Stimulated activated CD4-positive, alpha-beta T cell treated with anti-CD3 and anti-CD28 coated beads, Interleukin-4, amount 100 ng/mL, for 1 hour (primary cell): ENCODE measurements around the gene NAA16.
"Not testable (repeated sequence)": the region's sequence is repeated elsewhere in the genome, so short reads cannot be mapped to it uniquely, and the experiment has no call there.

Source experiments
- DNase-seq: peaks from one replicate; pipeline ENCODE4 v3.0.0-alpha.2; 2020

The NAA16 gene

DNA sequence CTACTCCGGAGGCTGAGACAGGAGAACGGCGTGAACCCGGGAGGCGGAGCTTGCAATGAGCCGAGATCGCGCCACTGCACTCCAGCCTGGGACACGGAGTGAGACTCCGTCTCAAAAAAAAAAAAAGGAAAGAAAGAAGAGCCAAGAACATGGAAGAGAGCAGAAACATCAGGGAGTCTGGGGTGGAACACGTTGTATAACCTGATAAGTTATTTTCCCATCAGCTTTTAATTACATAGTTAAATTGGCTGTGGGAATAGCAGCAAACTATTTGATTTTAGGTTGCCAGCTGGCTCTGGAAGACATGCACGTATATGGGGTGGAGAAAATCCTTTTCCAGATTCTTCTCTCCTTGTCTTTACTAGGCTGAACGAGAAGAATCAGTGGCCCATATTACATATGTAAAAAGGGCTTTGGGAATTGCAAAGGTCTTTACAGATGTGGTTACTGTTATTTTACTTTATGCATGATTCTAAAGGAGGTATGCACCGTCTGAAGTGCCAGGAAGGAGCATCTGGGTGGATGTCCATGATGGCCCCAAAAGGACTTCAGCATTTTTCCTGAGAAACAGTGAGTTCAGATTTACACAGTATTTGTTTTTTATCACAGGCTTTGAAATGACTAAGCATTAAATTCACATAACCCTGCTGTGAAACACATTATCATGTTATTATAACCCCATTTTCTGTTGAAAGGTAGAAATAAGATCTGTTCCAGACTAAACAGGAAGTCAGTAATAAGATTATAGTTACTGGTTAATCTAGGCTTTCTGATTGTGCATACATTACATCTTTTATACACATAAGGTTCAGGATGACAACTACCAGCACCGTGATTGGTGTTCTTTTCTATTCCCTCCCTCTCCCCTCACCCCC lies 4.6 kb upstream of the NAA16 start:
- DNase-seq, result no peak

DNA sequence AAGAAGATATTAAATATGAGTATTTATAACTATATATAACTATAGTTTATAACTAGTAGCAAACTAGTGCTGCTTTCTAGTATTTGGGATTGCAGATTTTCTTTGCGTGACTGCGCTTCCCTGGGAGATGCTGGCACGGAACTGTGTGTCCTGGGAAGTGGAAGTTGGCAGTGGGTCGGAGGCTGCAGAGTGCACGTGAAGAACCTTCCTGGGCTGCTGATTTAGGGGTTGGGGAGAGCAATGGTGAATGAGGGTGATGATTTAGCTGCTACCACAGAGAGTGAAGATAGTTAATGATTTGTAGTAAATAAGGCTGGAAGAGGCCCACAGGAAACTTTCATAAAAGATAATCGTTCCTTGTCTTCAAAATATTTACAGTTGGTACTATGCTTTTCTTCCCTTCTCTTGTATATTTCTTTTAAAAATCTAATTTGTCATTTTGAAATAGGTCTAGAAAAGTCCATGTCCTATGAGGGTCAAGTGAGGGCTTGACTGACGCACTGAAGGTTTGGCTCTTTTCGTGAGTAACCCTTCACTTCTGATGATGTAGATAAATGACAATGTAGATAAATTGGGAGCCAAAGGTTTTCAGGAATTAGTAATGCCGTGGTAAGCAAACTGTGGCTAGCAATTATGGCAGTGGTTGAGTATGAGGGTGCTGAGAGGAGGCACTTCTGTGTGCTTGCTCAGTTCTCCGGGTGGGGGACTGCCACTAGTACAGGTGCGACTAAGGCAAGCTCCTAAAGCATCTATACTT lies 3.0 kb upstream of the NAA16 start:
- no peak for DNase-seq

DNA sequence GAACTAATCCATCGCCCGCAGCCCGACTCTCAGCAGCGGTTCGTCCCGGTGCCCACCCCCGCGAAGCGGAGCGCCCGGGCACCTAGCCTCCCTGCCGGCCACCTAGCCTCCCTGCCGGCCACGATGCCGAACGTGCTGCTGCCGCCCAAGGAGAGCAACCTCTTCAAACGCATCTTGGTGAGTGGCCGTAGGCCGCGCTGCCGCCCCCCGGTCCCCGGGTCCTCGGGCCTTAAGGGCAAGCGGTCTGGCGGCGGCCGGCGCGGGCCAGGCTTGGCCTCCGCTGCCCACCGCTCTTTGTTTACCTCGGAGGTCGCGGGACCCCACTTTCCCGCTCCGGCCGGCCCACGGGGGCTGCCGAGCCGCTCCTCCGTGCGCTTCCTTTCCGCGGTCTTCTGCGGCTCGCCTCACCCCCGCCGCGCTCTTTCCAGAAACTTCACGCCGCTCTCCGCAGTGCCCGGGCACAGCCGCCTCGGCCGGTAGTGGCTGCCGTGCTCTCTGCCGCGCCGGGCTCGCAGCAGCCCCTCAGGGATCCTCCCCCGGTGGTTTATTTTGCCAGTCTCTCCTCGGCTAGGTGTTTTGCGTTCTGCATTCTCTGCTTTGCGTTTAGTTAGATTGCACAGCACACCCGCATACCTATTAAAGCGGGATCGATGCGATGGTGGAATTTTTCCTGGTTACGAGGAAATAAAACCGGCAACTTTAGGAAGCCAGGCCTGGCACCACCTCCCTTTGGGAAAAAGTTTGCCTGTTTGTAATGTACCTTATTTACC lies 524 bp downstream of the NAA16 start:
- peak; percentile 56 for DNase-seq

DNA sequence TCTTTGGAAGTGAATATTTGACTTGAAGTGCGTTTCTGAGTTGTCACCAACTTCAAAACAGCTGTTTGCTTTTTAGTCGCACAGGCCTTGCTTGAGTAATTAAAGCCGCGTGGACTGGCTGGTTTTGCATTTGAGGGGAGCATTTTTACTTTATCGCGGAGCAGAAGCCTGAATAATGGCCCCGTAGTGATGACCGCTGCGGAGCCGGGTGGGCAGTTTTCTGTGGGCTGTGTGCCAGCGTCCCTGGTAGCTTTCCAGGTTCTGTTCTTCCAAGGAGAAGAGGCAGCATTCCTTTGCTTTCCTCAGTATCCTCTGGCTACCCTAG lies 1.1 kb downstream of the NAA16 start:
- peak; percentile 2 for DNase-seq

DNA sequence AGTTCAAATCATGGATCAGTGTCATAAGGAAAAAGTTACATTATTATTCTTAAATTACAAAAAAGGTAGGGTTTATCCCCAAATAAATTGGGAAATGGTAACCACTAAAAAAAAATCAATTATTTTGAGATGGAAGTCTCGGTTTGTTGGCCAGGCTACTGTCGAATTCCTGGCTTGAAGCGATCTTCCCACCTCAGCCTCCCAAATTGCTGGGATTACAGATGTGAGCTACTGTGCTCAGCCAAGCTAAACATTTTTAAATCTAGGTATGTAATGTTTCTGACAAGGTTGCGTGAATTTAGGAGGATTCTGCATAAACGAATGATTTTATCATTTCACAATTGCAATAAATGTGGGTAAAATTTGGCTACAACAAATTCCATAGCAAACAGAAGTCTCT lies 2.0 kb downstream of the NAA16 start:
- DNase-seq, result no peak

DNA sequence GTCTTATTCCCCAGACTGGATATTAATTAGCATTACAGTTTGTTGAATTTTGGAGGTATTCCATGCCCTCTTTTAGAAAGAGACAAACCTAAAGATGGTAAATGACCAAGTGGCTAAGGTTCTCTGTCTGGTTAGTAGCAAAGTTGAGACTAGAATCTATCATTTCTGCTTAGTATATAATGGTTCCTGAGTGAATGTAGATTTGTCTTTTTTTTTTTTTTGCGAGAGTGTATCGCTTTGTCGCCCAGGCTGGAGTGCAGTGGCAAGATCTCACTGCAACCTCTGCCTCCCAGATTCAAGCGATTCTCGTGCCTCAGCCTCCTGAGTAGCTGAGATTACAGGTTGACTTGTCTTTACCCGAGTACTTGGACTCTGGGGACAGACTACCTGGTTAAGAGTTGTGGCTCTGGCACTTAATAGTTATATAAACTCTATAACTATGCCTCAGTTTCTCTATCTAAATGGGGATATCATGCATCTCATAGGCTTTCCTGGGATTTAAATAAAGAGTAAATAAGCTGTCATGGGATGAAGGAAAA lies 2.7 kb downstream of the NAA16 start:
- DNase-seq, result no peak

DNA sequence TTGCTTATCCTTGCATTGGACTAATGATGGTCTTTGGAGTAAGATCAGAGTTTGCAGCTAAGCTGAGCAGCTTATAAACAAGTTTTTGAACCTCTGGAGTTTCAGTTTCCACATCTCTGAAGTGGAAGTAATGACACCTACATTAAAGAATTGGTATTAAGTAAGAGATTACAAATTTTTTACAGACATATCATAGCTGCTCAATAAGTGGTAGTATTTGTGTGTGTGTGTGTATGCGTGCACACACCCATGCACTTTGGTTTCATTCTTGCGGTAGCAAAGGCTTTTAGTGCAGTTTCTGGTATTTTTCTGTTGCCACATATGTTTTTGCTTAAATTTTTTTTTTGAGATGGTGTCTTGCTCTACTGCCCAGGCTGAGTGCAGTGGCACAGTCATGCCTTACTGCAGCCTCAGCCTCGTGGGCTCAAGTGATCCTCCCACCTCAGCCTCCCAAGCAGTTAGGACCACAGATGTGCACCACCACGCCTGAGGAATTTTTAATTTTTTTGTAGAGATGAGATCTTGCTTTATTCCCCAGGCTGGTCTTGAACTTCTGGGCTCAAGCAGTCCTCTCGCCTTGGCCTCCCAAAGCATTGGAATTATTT lies 4.5 kb downstream of the NAA16 start:
- no peak for DNase-seq

DNA sequence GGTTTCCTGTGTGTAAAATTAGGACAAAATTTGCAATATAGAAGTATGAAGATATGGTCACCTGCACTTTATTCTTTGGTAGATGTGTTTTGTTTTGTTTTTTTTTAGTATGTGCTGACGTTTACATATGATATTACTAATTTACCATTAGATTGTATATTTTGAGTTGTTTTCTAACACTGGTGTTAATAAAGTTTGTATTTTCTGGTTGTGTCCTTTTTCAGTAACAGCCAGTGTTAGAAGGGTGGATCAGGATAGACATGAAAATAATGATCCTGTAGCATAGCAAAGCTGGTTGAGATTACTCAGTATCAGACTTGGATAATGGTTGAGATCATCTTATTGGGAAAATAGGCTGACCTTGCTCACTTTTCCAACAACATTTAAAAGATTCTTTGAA lies 6.2 kb downstream of the NAA16 start:
- DNase-seq, result no peak

DNA sequence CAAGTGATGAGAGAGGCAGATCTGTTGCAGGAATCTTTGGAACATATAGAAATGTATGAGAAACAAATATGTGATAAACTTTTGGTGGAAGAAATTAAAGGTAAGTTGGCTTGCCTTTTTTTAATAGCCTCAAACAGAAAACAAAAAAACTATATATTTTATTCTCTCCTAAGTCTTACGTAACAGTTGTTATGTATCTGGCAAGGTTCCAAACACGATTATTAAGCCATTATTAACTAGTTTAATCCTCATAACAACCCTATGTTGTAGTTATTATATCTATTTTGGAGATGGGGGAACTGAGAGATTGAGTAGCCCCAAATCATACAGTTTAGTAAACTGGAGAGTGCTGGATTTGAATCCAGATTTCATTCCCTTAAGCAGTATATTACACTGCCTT lies 14.7 kb downstream of the NAA16 start:
- DNase-seq, result no peak

DNA sequence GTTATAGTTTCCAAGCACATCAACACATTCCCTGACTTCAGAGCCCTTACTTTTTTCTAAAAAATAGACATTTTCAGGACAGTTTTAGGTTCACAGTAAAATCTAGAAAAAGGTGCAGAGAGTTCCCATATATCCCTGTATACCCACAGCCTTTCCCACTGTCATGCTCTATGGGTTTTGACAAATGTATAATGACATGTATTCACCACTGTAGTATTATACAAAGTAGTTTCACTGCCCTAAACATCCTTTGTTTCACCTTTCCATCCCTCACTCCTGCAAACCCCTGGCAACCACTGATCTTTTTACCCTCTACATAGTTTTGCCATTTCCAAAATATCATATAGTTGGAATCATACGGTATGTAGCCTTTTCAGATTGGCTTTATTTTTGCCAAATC lies 15.6 kb downstream of the NAA16 start:
- no peak for DNase-seq

DNA sequence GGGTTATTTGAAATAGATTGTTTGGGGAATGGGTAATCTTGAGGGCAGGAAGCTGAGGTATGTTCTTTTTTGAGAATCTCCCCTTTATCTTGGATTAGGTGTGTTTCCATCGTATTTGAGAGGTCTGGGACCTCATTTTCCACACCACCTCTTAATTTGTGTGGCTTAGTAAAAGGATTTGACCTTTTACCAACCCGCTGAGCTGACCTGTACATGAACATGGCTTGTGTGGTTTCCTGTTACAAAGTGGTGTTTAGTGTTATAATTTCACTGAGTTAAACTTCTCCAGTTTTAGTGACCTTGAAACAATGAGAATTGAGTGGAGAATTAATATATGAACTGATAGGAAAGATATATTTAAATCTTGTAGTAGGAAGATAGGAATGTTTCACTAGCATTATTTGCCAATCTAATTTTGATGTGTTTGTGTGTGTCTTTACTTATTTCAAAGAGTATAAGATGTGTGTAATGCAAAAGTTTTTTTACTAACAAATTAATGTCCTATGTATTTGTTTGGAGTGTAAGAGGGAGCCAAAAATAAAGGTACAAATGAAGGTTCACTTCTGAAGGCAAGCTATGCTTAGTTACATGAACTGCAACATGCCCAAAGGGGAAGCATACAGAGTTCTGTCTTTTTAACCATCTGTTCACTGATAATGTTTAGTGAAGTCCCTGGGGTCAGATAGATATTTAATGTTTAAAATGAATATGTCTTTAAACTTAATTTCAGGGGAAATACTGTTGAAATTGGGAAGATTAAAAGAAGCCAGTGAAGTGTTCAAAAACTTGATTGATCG lies 17.1 kb downstream of the NAA16 start:
- no peak for DNase-seq

DNA sequence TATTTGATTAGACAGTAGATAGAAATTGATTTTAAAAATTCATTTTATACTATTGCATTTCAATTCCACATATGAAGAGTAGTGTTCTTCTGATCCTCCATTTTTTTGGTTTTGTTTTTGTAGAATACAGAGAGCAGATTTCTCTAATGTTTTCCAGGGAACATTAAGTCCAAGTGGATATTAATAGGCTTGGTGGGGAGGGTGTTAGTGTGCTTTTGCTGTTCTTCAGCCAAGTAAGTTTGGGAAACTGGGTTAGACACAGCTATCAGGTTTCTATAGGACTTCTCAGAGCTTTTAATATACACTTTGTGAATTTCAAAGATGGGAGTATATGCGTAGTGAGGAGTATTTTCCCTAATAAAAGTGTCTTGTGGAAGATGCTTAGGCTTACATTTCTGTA lies 21.8 kb downstream of the NAA16 start:
- no peak for DNase-seq

DNA sequence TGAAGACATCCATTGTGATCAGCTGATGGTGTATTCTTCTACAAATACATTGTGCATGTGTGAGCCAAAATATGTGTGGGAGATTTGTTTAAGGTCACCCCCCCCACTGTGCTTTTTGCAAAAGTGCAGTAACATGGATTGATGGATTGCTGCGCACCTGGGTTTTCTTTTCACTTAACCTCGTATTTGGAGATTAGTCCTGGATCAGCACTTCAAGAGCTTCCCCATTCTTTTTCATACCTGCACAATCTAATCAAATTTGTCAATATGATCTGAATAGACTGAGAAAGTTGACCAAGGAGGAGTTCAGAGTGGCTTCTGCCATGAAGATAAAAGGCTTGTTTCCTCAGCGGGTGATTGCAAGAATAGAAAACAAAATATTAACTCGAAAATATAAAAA lies 23.7 kb downstream of the NAA16 start:
- no peak for DNase-seq

DNA sequence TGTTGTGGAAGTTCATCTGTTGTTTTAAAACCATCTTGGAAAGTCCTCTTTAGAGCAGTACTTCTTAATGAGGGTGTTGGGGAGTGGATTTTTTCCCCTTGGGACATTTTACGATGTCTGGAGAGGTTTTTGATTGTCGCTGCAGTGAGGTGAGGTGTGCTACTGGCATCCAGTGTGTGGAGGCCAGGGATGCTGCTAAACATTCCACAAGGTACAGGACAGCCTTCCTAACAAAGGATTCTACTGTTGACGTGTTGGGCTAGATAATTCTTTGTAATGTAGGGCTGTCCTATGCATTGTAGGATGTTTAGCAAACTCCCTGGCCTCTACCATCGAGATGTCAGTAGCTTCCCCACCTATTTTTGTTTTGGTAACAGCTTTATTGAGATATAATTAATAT lies 33.3 kb downstream of the NAA16 start:
- no peak for DNase-seq

DNA sequence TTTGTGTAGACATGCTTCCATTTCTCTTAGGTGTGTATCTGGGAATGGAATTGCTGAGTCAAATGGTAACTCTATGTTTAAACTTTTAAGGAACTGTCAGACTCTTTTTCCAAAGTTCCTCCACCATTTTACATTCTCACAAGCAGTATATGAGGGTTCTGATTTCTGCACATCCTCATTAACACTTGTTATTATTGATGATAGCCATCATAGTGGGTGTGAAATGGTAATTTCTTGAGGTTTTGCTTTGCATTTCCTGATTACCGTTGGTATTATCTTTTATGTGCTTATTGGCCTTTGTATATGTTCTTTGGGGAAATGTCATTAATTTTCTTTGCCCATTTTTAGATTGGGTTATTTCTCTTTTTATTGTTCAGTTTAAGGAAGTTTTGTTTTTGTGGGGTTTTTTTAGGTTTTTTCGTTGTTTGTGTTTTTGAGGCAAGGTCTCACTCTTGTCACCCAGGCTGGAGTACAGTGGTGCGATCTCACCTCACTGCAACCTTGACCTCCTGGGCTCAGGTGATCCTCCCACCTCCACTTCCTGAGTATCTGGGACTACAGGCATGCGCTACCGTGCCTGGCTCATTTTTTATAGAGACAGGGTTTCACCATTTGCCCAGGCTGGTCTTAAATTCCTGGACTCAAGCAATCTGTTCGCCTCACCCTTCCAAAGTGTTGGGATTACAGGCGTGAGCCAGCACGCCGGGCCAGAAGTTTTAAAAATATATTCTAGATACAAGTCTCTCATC lies 34.3 kb downstream of the NAA16 start:
- no peak for DNase-seq

DNA sequence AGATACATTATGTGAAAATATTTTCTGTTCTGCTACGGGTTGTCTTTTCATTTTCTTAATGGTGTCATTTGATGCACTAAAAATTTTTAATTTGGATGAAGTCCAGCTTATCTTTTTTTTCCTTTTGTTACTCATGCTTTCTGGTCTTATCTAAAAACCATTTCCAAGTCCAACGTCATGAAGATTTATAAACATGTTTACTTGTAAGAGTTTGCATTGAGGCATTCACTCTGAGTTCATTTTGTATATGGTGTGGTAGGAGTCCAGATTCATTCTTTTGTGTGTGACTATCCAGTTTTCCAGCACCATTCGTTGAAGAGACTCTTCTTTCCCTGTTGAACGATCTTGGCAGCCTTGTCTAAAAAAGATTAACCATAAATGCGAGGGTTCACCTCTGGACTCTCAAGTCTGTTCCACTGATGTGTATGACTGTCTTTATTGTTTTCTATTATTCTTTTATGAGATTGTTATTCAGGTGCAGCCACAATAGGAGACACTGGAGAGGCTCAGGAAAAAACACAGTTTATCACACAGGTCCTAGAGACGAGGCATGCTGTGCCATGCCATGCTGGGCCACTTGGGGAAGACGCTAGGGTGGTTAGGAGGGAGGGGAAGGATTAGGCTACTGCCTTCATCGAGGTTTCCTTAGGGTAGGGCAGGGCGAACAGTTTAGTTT lies 35.0 kb downstream of the NAA16 start:
- no peak for DNase-seq

DNA sequence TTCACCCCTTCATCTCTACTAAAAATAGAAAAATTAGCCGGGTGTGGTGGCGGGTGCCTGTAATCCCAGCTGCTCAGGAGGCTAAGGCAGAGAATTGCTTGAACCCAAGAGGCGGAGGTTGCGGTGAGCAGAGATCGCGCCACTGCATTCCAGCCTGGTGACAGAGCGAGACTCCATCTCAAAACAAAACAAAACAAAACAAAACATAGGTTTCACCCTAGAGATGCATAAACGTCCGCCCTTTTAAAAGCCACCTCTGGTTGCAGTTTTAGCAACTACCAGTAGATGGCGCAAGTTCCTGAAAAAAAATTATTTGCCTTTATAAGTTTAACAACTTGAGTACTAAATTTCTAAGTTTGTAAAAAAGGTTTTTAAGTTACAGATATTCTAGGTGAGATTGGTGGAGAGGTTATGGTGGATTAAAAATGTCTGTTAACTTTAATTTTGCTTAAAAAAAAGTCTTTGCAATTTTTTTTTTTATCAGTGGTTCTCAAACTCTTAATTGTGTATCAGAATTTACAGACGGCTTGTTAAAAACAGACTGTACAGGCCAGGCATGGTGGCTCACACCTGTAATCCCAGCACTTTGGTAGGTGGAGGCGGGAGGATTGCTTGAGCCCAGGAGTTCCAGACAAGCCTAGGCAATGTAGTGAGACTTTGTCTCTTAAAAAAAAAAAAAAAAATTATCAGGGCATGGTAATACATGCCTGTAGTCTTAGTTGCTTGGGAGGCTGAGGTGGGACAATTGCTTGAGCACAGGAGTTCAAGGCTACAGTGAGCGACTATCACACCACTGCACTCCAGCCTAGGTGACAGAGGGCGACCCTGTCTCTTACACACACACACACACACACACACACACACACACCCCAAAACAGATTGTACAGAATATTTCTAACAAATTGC lies 42.1 kb downstream of the NAA16 start:
- no peak for DNase-seq

DNA sequence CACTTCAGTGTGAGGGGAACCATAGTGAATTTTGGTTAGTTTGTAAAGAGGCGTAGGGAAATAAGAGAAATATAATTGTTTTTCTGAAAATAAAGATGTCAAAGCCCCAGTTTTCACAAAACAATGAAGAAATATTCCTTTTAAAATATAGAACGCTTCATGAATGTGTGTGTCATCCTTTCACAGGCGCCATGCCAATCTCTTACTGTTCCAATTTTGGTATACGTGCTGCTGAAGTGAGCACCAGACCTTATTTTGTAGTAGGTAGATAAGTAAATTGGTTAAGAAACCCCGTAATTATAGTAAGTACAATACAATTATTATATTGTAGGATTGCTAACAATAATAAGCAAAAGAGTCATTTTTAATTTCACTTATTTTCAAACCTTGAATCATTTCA lies 43.3 kb downstream of the NAA16 start:
- no peak for DNase-seq

DNA sequence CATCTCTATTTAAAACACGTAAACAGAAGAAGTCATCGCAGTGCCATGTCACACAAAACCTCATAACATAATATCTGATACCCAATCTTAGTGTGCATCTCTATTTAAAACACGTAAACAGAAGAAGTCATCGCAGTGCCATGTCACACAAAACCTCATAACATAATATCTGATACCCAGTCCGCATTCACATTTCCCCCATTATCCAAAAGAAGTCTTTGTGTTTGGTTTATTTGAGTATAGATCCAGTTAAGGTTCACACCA lies 45.2 kb downstream of the NAA16 start:
- not testable (repeated sequence) for DNase-seq

DNA sequence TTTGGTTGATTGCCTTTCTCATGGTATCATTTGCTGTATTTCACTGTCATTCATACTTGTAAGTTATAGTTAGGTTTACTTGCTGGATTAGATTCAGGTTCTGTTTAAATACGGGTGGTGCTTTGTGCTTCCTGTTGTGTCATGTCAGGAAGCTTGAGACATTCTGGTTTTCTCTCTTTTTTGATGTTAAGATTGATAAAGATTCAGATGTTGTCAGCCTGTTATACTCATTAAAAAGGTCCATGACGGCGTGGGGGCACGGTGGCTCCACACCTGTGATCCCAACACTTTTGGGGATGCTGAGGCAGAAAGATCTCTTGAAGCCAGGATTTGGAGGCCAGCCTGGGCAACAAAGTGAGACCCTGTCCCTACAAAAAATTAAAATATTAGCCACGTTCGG lies 45.7 kb downstream of the NAA16 start:
- peak; percentile 12 for DNase-seq
